Fibroblast of mammary gland (primary cell): ENCODE results near the gene HRH3.

Experiments
- DNase-seq: peaks from one replicate; pipeline ENCODE4 v3.0.0-alpha.2; 2010; ENCODE audit warnings: low read depth
- H3K4me3 ChIP-seq: 2 replicates; pipeline ENCODE4 v1.5.1; 2011; ENCODE audit warnings: low read depth, mild to moderate bottlenecking, low read length, moderate library complexity; ENCODE audit not compliant: control insufficient read depth
- TF ChIP-seq, protein P1 (sequence below): conservative IDR thresholded peaks from 2 replicates; pipeline ENCODE4 v1.5.1; 2011; ENCODE audit warnings: low read depth, low read length, inconsistent platforms; ENCODE audit not compliant: control insufficient read depth, insufficient read depth

HRH3 gene

DNA sequence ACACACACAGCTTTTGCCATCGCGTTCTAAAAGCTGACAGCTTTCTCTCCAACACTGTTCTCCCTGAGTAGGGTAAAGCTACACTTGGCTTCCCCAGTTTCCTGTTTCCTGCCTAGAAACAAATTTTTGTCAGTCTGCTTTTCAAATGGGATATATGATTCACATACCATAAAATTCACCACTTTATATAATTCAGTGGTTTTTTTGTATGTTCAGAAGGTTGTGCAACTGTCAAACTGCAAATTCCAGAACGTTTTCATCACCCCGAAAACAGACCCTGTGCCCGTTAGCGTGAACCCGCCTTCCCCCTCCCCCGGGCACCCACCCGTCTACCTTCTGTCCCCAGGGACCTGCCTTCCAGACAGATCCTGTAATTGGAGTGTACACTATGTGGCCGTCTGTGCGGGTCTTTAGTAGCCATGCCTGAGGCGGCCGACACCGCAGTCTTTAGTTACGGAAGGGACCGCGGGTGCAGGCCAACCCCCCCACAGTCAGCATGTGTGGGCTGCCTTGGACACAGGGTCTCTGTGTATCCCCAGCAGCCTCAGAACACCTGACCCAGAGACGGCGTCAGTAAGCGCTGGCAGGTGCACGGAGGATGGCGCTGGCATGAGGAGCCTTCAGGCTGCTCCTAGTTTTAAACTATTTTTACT lies 16.6 kb downstream of the HRH3 start:
- no peak overlapping the region for H3K4me3 ChIP-seq
- peak; percentile 7 for DNase-seq
- TF ChIP-seq, protein P1, sequence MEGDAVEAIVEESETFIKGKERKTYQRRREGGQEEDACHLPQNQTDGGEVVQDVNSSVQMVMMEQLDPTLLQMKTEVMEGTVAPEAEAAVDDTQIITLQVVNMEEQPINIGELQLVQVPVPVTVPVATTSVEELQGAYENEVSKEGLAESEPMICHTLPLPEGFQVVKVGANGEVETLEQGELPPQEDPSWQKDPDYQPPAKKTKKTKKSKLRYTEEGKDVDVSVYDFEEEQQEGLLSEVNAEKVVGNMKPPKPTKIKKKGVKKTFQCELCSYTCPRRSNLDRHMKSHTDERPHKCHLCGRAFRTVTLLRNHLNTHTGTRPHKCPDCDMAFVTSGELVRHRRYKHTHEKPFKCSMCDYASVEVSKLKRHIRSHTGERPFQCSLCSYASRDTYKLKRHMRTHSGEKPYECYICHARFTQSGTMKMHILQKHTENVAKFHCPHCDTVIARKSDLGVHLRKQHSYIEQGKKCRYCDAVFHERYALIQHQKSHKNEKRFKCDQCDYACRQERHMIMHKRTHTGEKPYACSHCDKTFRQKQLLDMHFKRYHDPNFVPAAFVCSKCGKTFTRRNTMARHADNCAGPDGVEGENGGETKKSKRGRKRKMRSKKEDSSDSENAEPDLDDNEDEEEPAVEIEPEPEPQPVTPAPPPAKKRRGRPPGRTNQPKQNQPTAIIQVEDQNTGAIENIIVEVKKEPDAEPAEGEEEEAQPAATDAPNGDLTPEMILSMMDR, result no peak

DNA sequence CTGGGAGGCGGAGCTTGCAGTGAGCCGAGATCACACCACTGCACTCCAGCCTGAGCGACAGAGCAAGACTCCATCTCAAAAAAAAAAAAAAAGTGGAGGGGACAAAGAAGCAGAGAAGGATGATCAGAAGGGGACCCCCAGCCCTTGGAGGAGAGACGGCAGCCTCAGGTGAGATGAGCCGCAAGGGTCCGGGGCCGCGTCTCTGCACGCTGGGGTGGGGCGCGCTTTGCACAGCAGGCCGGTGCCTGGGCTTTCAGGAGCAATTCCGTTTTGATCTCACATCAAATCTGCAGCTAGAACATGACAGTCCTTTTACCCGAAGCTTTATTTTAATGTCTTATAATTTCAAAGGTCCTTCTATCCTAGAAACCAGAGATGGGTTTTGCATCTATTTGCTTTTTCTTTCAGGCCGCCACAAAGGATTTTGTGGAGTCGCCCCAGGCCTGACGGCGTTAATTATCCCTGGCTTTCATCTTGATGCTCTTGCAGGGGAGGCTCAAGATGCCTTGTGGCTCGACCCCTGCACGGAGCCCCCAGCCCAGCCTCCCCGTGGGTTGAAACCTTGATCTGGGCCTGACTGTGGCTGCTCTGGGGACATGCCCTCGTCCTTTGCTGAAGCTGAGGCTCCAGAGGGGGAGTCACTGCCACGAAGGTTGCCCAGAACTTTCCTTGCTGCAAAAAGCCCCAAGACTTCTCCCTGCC lies 17.3 kb downstream of the HRH3 start:
- H3K4me3 ChIP-seq, result no peak overlapping the region
- no peak for DNase-seq
- TF ChIP-seq, protein P1, result no peak

DNA sequence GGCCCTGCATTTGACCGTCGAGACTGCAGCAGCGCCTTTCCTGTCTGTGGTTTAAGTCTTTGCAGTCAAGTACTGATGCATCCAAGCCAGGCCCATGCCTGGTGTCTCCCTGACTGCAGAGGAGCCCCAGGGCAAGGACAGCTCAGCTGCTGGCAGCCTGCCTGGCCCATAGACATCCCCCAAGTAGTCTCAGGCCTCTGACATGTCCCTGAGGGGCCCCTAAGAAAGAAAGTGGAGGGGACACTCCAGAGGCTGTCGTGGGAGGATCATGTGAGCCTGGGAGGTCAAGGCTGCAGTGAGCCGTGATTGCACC lies 18.0 kb downstream of the HRH3 start:
- DNase-seq, result peak; percentile 6
- TF ChIP-seq, protein P1, result no peak
- no peak overlapping the region for H3K4me3 ChIP-seq

DNA sequence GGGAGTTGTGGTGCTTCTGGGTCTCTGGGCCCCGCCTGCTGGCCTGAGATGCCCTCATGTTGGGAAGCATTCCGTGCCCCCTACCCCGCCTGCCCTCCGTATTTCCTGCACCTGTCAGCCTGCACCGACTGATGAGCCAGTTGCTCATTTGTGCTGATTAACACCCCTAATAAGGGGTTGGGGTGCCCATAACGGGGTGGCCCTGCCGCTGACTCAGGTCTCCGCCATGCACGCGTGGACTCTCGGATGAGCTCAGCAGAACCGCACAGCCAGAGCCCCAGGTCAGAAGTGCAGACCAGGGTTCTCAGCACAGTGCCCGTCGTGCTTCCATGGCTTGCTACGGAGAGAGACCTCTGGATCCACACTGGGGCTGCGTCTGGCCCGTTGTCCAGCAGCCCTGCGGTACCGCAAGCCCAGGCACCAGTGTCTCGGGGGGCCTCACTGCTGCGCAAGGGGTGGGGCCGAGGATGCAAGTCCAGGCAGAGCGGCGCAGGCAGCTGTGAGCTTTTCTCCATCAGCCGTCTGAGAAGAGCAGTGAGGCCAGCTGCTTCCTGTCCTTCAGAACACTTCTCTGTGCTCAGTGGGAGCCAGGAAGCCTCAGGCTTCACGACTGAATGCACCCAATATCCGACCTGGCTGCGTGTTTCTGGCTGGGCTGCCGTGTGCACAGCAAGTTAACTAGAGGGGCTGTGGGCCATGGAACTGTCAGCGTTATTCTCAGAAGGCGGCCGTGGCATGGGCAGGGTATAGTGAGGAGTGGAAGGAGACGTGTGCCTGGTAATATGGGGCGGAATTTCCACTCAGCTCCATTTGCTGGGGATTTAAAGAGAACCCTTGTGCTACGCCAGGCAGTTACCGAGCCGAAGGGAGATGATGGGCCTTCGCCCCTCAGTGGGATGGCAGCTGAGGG lies 18.6 kb downstream of the HRH3 start:
- DNase-seq, result no peak
- H3K4me3 ChIP-seq, result no peak overlapping the region
- TF ChIP-seq, protein P1, result no peak

DNA sequence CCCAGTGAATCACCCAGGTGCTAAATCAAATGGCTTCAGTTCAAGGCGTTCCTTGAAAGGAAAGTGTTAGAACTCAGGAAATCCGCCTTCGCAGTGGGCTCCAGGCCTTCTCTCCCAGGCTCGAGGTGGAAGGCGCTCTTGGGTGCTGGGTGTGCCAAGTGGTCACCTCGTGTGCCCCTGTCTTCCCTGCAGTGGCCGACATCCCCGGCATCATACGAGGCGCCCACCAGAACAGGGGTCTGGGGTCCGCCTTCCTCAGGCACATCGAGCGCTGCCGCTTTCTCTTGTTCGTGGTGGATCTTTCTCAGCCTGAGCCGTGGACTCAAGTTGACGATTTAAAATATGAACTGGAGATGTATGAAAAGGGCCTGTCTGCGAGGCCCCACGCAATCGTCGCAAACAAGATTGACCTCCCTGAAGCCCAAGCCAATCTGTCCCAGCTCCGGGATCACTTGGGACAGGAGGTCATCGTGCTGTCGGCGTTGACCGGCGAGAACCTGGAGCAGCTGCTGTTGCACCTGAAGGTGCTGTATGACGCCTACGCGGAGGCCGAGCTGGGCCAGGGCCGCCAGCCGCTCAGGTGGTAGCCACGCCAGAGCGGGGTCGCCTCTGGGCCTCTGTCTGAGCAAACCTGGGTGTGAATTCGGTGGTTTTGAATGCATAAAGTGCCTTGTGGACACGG lies 19.4 kb downstream of the HRH3 start:
- DNase-seq, result no peak
- TF ChIP-seq, protein P1, result no peak
- H3K4me3 ChIP-seq, result no peak overlapping the region

DNA sequence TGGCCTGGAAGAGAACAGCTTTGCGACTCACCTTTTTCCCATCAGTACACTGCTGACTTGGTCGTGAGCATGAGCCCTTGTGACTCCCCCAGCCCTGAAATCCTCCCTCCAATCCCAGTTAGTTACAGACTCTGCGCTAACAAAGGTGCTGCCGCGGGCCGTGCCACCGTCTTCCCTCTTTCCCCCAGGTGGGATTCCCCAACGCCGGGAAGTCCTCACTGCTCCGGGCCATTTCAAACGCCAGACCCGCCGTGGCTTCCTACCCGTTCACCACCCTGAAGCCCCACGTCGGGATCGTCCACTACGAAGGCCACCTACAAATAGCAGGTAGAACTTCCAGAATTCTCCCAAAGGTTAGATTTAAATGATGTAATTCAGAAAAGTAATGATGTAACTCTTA lies 21.1 kb downstream of the HRH3 start:
- H3K4me3 ChIP-seq, result no peak overlapping the region
- DNase-seq, result no peak
- TF ChIP-seq, protein P1, result no peak
